Measurements from ENCODE around the gene KDM4B.

- no peak for TF ChIP-seq CTCF (IDR thresholded peaks at IDR 0.05; ENCODE audit: insufficient read depth, low read length)
- no peak for TF ChIP-seq REST (IDR thresholded peaks at IDR 0.05; ENCODE audit: insufficient replicate concordance, low read depth)
- TF ChIP-seq POLR2AphosphoS5 (IDR thresholded peaks at IDR 0.05; ENCODE audit: low read depth), result no peak
These were observed 61.9 kb downstream of the KDM4B start for GRCh38 chr19:5030822-5031221.
